Heart left ventricle (tissue), 16 donors: Measurements from ENCODE around the gene TRAPPC12. TPM values are rescaled to one million over a fixed set of nuclear protein-coding genes. Genes with fewer than 3 reads are reported as not detected.
"Not testable (repeated sequence)": the region's sequence is repeated elsewhere in the genome, so short reads cannot be mapped to it uniquely, and the experiment has no call there.

Source experiments
- ATAC-seq, 4 donors: fragments of 200-7000 bp; cut with Tn5 transposase; one replicate each; pipeline ENCODE4 v1.9.1; 2020 to 2022; ENCODE audit warnings: moderate library complexity in 4 of 4, mild to moderate bottlenecking in 3 of 4, moderate number of reproducible peaks in 1 of 4
- DNase-seq, 5 donors: peaks; one replicate each; pipeline ENCODE4 v3.0.0-alpha.2; 2020
- H3K27ac ChIP-seq, 12 donors: fragments of 200-600 bp; sonication (generic) in 4 of 12; one replicate each; pipeline versions ENCODE4 v1.5.0 to v1.8.0; 2016 to 2022; ENCODE audit warnings: mild to moderate bottlenecking in 2 of 12
- H3K27me3 ChIP-seq, 9 donors: fragments of 200-600 bp; sonication (generic) in 2 of 9; one replicate each; pipeline versions ENCODE4 v1.5.1 to v1.8.0; 2016 to 2022; ENCODE audit warnings: mild to moderate bottlenecking in 3 of 9
- H3K36me3 ChIP-seq, 9 donors: fragments of 200-600 bp; sonication (generic) in 2 of 9; one replicate each; pipeline versions ENCODE4 v1.5.0 to v1.8.0; 2018 to 2022; ENCODE audit warnings: mild to moderate bottlenecking in 2 of 9
- H3K4me1 ChIP-seq, 12 donors: fragments of 200-600 bp; sonication (generic) in 4 of 12; one replicate each; pipeline versions ENCODE4 v1.5.0 to v1.8.0; 2016 to 2022; ENCODE audit warnings: mild to moderate bottlenecking in 3 of 12
- H3K4me3 ChIP-seq, 12 donors: fragments of 200-600 bp; sonication (generic) in 4 of 12; one replicate each; pipeline versions ENCODE4 v1.5.0 to v1.8.0; 2017 to 2022; ENCODE audit warnings: mild to moderate bottlenecking in 9 of 12, moderate library complexity in 4 of 12
- H3K9me3 ChIP-seq, 12 donors: fragments of 200-600 bp; sonication (generic) in 4 of 12; one replicate each; pipeline versions ENCODE4 v1.5.0 to v1.8.0; 2016 to 2022; ENCODE audit warnings: mild to moderate bottlenecking in 1 of 12
- CTCF ChIP-seq, 12 donors: fragments of 200-600 bp; sonication (generic) in 4 of 12; IDR thresholded peaks; one replicate each; pipeline versions ENCODE4 v1.5.0 to v1.8.0; 2018 to 2022; ENCODE audit warnings: antibody characterized with exemption in 12 of 12, mild to moderate bottlenecking in 5 of 12
- POLR2A ChIP-seq, 2 donors: fragments of 450-650 bp; IDR thresholded peaks; one replicate each; pipeline ENCODE4 v1.6.1; 2017; ENCODE audit warnings: antibody characterized with exemption in 2 of 2, mild to moderate bottlenecking in 2 of 2, moderate library complexity in 2 of 2
- WGBS, 4 donors: extraction: QIAGEN DNeasy Blood & Tissue Kit in 2 of 4; methylation state at CpG; one replicate each; pipeline versions ENCODE4 v1.1.5 to v1.1.7; 2013 to 2018; 5-methylcytosine and 5-hydroxymethylcytosine counted together
- intact Hi-C, 10 donors: fragments of 100-400 bp; cut with DNase I; formaldehyde crosslinking; loops; one replicate each; pipeline versions ENCODE4 v1.11.1 to v1.14.2; 2022
- polyA plus RNA-seq, 2 donors: library from polyadenylated mRNA; stranded (reverse); fragments of 200-250 nt; gene quantifications; one replicate each; pipeline ENCODE4 v1.2.3, GENCODE V29; 2013
- total RNA-seq, 9 donors: library from RNA; depleted of rRNA in 2 of 9; stranded (reverse); fragments of >200 nt in 2 of 9; fragmentation: NEBNext Ultra II Directional in 3 of 9; extraction: Animal tissue kit (Norgen Biotek cat#: 25700) in 3 of 9; gene quantifications; one replicate each; pipeline versions ENCODE4 v1.1.0 to v1.2.4, GENCODE V29; 2016 to 2023
- donor health status: ischemic (EF 13 %, LVEDD 7.1; RV severe dilation, severe dysfunction).
- donor health status: healthy with polysubstance abuse.
- donor health status: DM: no; HTN: yes; CAD: no.
- donor health status: DM: no; HTN: no; CAD: no.
- donor health status: ischemic (EF 25% LVEDD 6.9; RV normal size, moderate dysfunction).
- donor health status: ischemic (EF 25% LVEDD 5.7; RV mildly dilated, moderate dysfunction).
- donor health status: healthy.
- donor health status: DM: yes; HTN: yes; CAD: no.
- donor health status: ischemic (EF 35%, LVEDD 5.7; RV mildly dilated, moderate dysfunction).
- donor health status: nonischemic (EF 11% LVEDD 7.7; RV severe dilation, severe dysfunction).
- donor health status: DM: yes; HTN: yes; CAD: no.
- donor health status: PGD.
- donor health status: ischemic (EF 29% LVEDD 5.4; RV normal size, mild dysfunction).
- donor health status: nonischemic (EF 23%, LVEDD 6.1; RV moderate dilation, normal function).

Gene TRAPPC12
- total and polyA plus RNA-seq, 11 donors = 70.3 to 142 (median 88.2) TPM

DNA sequence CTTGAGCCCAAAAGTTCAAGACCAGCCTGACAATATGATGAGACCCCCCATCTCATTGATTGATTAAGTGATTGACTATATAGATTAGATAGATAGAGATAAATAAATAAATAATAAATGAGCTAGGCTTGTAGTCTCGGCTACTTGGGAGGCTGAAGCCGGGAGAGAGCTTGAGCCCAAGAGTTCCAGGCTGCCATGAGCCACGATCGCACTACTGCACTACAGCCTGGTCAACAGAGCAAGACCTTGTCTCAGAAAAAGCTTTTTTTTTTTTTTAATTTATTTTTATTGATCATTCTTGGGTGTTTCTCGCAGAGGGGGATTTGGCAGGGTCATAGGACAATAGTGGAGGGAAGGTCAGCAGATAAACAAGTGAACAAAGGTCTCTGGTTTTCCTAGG, 14.3 kb upstream of the TRAPPC12 start:
- Histone ChIP-seq H3K9me3 (no peaks in the 10 kb centered on the region), H3K27ac (no peak overlapping the region), H3K27me3 (no peaks in the 10 kb centered on the region), H3K4me1 (peaks cover 0 to 6% (median 0%) of the 10 kb centered on the region in 12 donors), H3K36me3 (no peaks in the 10 kb centered on the region), H3K4me3 (no peak overlapping the region)
- ATAC-seq (no peak), DNase-seq (no peak)
- 88 to 96% (median 93%) methylated on average over 5 of the region's 5 CpGs for WGBS, 4 donors
- intact Hi-C loops = no loop called here
- TF ChIP-seq POLR2A (IDR thresholded peaks at IDR 0.05) = no peak
- TF ChIP-seq CTCF (IDR thresholded peaks at IDR 0.05) = no peak

DNA sequence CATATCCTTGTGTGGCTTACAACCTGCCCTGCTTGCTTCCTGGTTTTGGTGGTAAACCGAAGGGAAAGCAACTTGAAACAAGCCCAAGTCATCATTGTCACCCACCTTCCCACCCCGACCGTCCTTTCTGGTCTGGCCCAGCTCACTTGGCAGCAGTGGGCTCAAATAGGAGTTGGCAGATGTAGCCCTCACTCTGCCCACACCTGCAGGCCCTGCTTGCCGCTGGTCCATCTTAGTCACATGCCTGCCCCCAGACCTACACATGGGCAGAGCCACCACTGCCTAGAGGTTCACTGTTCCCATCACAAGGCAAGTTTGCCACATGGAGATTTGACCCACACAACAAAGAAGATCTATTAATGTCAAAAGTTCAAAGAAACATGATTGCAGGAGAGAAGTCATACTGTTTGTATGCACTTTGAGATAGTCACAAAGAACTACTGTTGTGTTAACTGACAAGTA, 11.2 kb upstream of the TRAPPC12 start:
- Histone ChIP-seq H3K27me3 (no peaks in the 10 kb centered on the region), H3K9me3 (no peaks in the 10 kb centered on the region), H3K4me1 (peaks cover 0 to 6% (median 0%) of the 10 kb centered on the region in 12 donors), H3K4me3 (no peak overlapping the region), H3K36me3 (no peaks in the 10 kb centered on the region), H3K27ac (no peak overlapping the region)
- DNase-seq (no peak), ATAC-seq (no peak)
- 96 to 98% (median 97%) methylated on average over 4 of the region's 4 CpGs for WGBS, 4 donors
- TF ChIP-seq CTCF (IDR thresholded peaks at IDR 0.05) (no peak), POLR2A (IDR thresholded peaks at IDR 0.05) (no peak)
- intact Hi-C loops = no loop called here

DNA sequence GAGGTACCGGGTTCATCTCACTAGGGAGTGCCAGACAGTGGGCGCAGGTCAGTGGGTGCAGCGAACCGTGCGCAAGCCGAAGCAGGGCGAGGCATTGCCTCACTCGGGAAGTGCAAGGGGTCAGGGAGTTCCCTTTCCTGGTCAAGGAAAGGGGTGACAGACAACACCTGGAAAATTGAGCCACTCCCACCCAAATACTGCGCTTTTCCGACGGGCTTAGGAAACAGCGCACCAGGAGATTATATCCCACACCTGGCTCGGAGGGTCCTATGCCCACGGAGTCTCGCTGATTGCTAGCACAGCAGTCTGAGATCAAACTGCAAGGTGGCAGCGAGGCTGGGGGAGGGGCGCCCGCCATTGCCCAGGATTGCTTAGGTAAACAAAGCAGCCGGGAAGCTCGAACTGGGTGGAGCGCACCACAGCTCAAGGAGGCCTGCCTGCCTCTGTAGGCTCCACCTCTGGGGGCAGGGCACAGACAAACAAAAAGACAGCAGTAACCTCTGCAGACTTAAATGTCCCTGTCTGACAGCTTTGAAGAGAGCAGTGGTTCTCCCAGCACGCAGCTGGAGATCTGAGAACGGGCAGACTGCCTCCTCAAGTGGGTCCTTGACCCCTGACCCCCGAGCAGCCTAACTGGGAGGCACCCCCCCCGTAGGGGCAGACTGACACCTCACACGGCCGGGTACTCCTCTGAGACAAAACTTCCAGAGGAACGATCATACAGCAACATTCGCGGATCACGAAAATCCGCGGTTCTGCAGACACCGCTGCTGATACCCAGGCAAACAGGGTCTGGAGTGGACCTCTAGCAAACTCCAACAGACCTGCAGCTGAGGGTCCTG, 9.9 kb upstream of the TRAPPC12 start:
- 87 to 95% (median 93%) methylated on average over 24 to 34 of the region's 34 CpGs for WGBS, 4 donors
- not testable (repeated sequence) for DNase-seq, H3K9me3 ChIP-seq, ATAC-seq, H3K27ac ChIP-seq, H3K4me3 ChIP-seq, H3K4me1 ChIP-seq, H3K36me3 ChIP-seq, H3K27me3 ChIP-seq
- intact Hi-C loops = loop anchor here in 2 of 10 donors (10.0 kb wide), 2 partner anchors 95 to 185 kb away; partner anchors contain the start of gene RNASEH1 (in 1 of the 2)

GRCh38 chr2:3376821-3377220, 2.7 kb upstream of the TRAPPC12 start:
- no peak for TF ChIP-seq CTCF (IDR thresholded peaks at IDR 0.05)
- no peak for TF ChIP-seq POLR2A (IDR thresholded peaks at IDR 0.05)
- ATAC-seq = no peak
- H3K4me3 ChIP-seq = peak overlapping the region in 11 of 12 donors; percentile 69 to 98 (median 83)
- H3K27me3 ChIP-seq = no peaks in the 10 kb centered on the region
- intact Hi-C loops = loop anchor here in 5 of 10 donors (5.0 to 10.0 kb wide), 5 partner anchors 85 to 180 kb away; partner anchors contain the start of genes RNASEH1 (in 3 of the 5) and ADI1 (in 2 of the 5)
- no peak for DNase-seq
- peak overlapping the region in 1 of 12 donors; percentile 88 for H3K27ac ChIP-seq
- no peaks in the 10 kb centered on the region for H3K9me3 ChIP-seq
- H3K36me3 ChIP-seq = peaks cover 0 to 10% (median 0%) of the 10 kb centered on the region in 9 donors
- peaks cover 0 to 41% (median 32%) of the 10 kb centered on the region in 12 donors for H3K4me1 ChIP-seq
- WGBS, 4 donors = 66 to 75% (median 69%) methylated on average over 6 of the region's 6 CpGs
